Adrenal gland (tissue), 5 donors: ENCODE results near the gene AP1B1.

ENCODE experiments used
- CTCF ChIP-seq, 6 experiments: fragments of 450-650 bp in 4 of 6; fragments of 200-600 bp in 2 of 6; sonication (generic) in 1 of 6; IDR thresholded peaks; 1 replicate in 5 of 6; 2 replicates in 1 of 6; pipeline versions ENCODE4 v1.5.1 to v1.8.0; 2016 to 2021; ENCODE audit warnings: antibody characterized with exemption in 6 of 6, mild to moderate bottlenecking in 2 of 6, moderate library complexity in 1 of 6
- POLR2A ChIP-seq, 2 donors: fragments of 450-650 bp; IDR thresholded peaks; one replicate each; pipeline ENCODE4 v1.6.1; 2017; ENCODE audit warnings: antibody characterized with exemption in 2 of 2, mild to moderate bottlenecking in 2 of 2, moderate library complexity in 1 of 2
- donor health status: DM: no; HTN: no; CAD: no.

- TF ChIP-seq CTCF (IDR thresholded peaks at IDR 0.05) = no peak
- TF ChIP-seq POLR2A (IDR thresholded peaks at IDR 0.05) = no peak
These were observed 3.1 kb downstream of the AP1B1 start for GRCh38 chr22:29385151-29385704.
